ENCODE measurements around the gene DLST.
A peak's percentile ranks its signal among the peaks of the same experiment; 100 is the strongest.
"Not testable (repeated sequence)": the region's sequence is repeated elsewhere in the genome, so short reads cannot be mapped to it uniquely, and the experiment has no call there.

The DLST gene

DNA sequence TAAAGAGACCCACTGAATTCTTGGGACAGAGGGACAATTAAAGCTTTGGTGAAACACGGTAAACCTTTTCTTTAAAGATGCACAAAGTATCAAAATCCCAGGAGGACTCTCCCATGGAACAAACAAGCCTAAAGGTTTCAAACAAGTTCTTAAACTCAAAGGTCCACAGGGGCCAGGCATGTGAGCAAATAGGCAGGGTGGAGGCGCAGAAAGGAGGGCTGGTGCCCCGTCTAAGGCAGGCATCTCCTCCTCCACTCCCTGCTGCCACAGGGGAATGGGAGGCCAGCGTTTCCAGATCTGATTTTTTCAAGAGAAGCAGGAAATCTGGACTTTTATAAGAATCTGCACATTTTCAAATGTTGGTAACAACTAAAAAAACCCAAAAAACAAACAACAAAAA is 33.7 kb downstream of the DLST start:
- no peak for DNase-seq (ENCODE audit: extremely low read depth in 1 of 2, low read depth in 1 of 2)

DNA sequence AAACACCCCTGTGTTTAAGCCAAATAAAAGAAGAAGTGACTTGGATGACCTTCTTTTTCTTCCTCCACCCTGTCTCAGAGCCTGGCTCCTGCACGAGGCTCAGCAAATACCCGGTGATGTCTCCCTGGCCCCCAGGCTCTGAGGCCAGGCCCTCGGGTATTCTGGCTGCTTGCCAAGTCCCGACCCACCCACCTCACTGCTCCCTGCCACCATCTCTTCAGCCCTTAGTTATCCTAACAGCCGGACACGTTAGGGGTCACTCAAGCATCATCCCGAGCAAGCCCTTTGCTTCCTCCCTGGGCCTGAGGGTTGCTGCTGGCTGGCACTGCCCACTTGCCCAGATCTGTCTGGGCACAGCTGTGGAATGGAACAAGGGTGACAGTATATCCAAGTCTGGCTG is 34.1 kb downstream of the DLST start:
- no peak for DNase-seq (ENCODE audit: extremely low read depth in 1 of 2, low read depth in 1 of 2)

DNA sequence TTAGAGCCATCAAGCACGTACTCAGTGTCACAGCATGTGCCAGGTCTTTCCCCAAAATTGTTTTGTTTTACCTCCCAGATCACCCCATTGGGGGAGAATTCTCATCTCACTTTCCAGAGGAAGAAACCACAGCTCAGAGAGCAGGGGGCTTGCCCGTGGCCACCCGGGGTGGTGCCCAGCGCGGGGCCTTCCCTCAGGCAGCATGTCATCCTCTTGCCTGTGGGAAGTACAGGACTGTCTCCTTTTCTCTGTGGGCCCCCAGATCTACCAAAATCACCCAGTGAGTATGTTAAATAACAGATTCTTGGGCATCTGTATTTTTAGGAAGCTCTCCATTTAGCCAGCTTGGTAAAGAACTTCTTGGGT is 35.4 kb downstream of the DLST start:
- no peak for DNase-seq (ENCODE audit: extremely low read depth in 1 of 2, low read depth in 1 of 2)

DNA sequence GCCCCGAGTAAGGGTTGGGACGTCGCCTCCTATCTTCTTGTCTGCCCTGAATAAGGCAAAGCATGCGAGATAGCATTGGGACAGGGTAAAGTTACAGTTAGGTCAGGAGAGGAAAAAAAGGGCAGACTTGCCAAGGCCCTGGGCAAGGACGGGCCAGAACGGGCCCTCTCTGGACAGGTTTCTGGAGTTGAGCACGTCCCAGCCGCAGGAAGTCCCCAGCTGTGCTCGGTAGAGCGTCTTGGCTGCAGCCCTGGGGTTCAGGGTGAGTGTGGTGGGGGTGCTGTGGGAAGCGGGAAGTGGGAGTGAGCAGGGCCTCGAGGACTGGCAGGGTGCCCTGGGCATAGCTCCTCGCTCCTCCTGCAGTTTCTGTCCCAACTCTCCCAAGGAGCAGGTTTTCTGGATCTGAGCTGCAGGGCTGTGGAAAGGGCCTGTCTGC is 35.9 kb downstream of the DLST start:
- DNase-seq (ENCODE audit: extremely low read depth in 1 of 2, low read depth in 1 of 2): no peak

DNA sequence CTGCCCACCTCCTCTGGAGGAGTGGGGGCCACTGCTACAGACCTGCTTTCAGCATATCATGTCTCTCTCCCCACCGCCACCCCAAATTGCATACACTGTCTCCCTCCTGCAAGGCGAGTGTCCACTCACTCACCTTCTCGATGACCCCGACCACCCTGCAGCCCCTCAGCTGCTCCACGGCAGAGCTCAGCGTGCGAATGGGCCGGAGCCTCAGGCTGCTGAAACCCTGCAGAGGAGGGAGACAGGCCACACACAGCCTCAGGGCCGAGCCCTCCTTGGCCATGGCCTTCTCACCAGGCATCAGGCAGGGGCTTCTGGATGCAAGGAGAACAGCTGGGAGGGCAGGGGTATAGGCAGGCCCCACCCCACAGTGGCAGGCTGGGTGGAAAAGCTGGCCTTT is 36.7 kb downstream of the DLST start:
- no peak for DNase-seq (ENCODE audit: extremely low read depth in 1 of 2, low read depth in 1 of 2)

DNA sequence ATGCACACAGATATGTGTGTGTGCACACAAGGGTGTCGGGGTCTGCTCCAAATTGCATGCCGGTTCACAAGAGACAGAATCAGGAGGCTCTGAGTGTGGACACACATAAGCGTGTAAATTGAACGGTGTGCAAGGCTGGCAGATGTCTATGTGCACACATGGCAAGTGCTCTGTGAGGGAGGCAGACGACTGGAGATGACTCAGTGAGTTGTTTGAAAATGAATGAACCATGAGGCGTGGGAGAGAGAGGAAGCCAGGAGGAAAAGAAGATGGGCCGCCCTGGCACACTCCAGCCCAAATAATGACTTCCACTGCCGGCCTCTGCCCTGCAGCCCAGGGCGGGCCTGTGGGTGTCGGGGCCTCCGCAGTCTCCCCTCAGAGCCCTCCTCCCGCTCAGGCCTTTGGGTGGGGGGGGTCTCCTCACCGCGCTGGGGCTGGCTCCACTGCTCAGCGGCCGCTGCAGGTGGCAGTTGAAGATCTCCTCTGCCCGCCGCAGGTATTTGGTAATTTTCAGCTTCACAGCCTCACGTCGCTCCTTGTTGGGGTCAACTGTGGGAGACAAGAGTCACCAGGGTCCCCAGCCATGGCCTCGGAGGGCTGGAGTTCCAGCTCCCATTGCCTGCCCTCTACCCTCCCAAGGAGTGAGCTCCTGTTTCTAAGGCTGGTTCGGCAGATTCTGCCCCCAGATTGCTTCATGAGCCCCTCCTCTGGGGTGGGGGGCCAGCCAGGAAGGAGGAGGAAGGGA is 37.9 kb downstream of the DLST start:
- DNase-seq (ENCODE audit: extremely low read depth in 1 of 2, low read depth in 1 of 2): no peak

DNA sequence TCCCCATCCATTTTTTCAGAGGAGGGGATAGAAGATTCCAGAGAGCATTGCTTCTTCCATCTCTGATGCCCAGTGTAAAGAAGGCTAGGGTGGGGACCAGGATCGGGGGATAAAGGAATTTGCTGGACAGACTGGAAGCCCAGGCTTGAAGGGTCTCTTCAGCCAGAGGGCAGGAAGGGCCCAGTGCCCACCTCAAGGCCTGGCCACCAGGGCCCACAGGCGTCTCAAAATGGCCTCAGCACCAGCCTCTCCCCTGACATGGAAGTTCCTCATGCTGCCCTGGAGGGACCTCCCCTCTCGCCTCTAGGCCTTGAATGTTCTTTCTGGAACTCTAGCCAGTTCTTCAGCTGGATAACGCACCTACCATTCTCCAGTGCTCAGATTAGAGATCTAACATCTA is 38.6 kb downstream of the DLST start:
- DNase-seq (ENCODE audit: extremely low read depth in 1 of 2, low read depth in 1 of 2): no peak

DNA sequence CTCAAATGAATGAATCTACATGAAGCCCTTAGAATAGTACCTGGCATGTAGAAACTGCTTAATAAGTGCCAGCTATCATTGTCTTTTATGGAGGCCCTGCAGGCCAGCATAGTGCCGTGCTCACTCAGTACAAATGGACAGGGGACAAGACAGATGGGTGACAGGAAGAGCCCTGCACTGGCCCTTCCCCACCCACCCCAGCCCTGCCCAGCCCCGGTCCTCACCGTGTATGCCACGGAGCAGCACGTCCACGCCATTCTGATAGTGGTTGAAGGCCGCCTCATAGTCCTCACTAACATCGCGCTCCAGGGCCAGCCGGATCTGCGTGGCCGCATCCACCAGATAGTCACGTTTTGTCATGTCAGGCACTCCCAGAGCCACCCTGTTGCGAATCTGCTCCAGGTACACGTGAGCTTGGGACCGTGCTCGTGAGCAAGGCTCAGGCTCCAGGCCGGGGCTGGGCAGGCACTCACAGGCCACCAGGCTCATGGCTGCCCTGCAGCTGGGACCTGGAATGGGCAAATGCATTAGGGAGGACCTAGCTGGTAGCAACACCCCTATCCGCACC is 39.4 kb downstream of the DLST start:
- no peak for DNase-seq (ENCODE audit: extremely low read depth in 1 of 2, low read depth in 1 of 2)

DNA sequence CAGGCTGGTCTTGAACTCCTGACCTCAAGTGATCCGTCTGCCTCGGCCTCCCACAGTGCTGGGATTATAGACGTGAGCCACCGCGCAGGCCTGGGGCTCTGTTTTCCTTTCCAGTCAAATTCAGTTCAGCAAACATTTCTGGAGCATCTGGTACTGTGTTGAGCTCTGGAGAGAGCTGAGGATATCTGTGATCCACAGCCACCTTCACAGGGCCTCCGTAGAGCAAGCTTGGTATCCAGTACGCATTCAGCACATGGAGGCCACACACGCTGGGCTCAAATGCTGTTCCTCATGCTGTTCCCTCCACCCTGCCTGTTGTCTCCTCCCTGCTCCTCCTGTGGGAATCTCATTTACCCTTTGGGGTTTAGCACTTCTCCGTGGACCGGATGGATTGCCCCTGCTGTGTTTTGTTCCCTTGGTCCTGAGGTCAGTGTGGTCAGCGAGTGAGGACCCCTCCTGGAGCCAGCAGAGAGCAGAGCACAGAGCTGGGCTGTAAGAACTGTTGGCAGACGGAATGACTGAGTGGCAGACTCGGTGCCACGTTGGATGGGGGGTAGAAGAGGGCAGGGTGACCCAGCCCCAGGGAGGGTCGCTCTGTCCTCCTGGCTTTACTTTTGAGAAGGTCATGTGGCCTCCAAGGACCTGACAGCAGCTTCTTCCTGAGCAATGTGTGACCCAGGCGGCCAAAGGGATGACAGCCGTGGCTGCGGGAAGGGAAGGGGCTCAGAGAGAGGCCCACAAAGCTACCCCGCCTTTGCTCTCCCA is 40.5 kb downstream of the DLST start:
- no peak for DNase-seq (ENCODE audit: extremely low read depth in 1 of 2, low read depth in 1 of 2)

DNA sequence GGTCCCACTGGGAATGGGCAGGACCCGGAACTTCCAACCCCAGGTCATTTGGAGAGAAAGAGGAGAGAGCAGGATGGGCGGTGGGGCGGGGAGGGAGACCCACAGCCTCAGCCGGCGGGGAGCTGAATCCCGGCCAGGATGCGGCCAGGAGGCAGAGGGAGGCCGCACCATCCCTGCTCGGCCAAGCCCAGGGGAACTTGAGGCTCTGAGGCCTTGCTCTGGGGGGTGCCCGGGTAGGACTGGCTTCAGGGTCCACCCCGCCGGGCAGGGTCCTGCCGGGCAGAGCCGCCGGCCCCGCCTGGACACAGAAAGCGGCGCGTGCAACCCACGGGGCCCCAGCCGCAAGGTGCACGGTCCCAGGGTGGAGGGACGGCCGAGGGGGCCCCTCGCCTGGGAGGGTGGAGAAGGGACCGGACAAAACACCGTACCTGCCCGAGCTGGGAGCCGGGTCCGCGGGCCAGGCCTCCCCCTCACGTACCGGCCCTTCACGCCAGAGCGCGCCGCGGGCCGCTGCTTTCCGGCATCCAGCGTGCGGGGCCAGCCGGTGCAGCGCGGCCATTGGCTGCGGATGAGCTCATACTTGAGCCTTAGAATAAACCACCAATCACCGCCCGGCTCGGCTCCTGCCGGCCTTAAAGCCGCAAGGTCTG is 41.2 kb downstream of the DLST start, which contains the start of gene RPS6KL1:
TSS of gene RPS6KL1 (minus strand) at position 509 of the 650 bp plus-strand sequence. CDS start 1,719 bp downstream, outside the sequence.
- DNase-seq (ENCODE audit: extremely low read depth in 1 of 2, low read depth in 1 of 2): peak; percentile 15 to 49

DNA sequence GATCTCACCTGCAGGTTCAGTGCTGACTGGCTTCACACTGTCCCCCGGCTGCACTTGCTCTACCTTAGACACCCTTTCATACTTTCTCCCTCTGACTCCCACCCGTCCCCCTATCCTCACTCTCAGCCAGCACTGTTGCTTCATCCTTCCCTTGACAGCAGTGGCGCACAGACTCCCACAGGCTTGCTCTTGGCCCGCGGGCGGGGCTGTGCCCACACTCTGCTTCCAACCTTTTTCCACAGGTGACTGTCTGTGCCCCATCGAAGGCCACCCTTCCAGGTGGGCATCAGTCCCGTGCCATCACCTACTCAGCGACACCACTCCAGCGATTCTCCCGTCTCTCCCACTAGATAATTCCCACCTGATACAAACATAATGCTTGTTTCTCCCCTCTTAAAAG is 42.3 kb downstream of the DLST start:
- no peak for DNase-seq (ENCODE audit: extremely low read depth in 1 of 2, low read depth in 1 of 2)

DNA sequence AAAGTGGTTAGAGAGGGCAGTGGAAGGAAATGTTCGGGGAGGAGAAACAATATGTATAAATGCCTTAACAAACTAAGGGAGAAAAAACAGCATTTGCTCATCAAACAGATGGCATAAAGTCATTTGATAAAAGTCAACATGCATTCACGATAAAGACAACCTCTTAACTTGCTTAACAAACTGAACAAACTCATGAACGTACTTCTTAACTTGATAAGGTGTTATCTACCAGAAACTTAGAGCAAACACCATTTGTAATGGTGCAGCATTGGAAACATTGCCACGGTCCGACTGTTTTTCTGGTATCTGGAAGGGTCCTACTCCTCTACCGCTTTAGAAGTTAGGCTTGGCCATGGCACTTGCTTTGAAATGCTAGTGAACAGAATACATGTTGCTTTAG is 45.5 kb downstream of the DLST start:
- no peak for DNase-seq (ENCODE audit: extremely low read depth in 1 of 2, low read depth in 1 of 2)

DNA sequence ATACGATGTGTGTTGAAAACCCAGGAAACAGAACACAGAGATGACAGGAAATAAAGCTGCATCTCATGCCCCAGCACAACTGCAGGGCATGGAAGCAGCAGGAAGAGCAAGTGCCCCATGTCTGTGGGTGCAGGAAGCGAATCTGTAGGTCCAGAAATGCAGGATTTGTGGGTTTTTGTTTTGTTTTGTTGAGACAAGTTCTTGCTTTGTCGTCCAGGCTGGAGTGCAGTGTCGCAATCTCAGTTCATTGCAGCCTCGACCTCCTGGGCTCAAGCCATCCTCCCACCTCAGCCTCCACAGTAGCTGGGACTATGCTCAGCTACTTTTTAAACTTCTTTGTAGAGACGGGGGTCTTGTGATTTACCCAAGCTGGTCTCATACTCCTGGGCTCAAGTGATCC is 47.5 kb downstream of the DLST start:
- no peak for DNase-seq (ENCODE audit: extremely low read depth in 1 of 2, low read depth in 1 of 2)

DNA sequence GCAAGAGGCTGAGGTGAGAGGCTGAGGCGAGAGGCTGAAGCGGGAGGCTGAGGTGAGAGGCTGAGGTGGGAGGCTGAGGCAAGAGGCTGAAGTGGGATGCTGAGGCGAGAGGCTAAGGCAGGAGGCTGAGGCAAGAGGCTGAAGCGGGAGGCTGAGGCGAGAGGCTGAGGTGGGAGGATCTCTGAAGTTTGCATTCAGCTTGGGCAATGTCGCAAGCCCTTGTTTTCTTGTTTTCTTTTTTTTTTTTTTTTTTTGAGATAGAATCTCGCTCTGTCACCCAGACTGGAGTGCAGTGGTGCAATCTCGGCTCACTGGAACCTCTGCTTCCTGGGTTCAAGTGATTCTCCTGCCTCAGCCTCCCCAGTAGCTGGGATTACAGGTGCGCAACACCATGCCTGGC is 50.0 kb downstream of the DLST start:
- DNase-seq (ENCODE audit: extremely low read depth in 1 of 2, low read depth in 1 of 2): not testable (repeated sequence)

DNA sequence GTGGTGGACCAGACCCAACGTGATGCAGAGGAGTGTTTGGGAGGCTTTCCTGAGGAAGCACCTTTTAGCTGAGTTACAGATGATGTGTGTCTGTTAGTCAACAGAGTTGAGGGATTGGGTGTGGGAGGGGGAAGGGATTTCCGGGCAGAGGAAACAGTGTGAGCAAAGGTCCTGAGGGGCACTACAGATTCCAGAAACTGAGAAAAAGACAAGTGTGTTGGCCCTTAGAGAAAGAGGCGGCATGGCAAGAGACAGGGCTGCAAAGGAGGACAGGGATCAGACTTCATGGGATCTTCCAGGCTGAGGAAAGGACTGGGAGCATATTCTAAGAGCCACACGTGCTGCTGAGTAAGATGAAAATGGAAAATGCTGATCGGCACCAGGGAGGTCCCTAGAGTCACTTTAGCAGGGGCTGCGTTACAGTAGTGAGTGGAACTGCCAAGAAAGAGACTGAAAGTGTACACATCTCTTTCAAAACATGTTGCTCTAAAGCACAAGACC is 50.7 kb downstream of the DLST start:
- no peak for DNase-seq (ENCODE audit: extremely low read depth in 1 of 2, low read depth in 1 of 2)

DNA sequence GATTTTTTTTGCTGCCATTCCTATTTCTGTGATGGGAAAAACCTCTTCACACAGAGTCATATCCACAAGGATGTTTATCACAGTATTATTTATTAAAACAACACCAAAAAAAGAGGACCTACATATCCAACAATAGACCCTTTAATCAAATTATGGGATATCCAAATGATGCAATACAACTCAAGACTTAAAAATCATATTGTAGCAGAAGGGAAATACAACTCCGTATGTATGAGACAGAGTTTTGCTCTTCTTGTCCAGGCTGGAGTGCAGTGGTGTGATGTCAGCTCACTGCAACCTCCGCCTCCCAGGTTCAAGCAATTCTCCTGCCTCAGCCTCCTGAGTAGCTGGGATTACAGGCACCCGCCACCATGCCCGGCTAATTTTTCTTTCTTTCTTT is 51.2 kb downstream of the DLST start:
- not testable (repeated sequence) for DNase-seq (ENCODE audit: extremely low read depth in 1 of 2, low read depth in 1 of 2)

DNA sequence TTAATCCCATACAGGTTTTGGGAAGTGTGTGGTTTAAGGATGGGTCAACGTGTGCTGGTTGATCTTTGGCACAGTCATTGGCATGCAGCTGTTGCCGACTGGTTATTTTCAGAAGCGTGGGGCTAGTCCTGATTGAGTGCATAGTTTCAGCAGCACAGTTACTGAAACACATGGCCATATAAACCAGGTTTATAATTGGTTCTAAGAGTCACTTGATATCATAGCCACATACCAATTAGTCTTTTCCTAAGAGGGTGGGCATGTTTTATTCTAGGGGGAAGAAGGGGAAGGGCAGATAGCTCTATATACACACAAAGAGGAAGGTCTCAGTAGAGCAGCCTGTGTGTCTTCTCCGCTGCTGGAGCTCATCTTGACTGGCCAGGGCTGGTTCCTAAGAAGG is 52.3 kb downstream of the DLST start:
- no peak for DNase-seq (ENCODE audit: extremely low read depth in 1 of 2, low read depth in 1 of 2)

DNA sequence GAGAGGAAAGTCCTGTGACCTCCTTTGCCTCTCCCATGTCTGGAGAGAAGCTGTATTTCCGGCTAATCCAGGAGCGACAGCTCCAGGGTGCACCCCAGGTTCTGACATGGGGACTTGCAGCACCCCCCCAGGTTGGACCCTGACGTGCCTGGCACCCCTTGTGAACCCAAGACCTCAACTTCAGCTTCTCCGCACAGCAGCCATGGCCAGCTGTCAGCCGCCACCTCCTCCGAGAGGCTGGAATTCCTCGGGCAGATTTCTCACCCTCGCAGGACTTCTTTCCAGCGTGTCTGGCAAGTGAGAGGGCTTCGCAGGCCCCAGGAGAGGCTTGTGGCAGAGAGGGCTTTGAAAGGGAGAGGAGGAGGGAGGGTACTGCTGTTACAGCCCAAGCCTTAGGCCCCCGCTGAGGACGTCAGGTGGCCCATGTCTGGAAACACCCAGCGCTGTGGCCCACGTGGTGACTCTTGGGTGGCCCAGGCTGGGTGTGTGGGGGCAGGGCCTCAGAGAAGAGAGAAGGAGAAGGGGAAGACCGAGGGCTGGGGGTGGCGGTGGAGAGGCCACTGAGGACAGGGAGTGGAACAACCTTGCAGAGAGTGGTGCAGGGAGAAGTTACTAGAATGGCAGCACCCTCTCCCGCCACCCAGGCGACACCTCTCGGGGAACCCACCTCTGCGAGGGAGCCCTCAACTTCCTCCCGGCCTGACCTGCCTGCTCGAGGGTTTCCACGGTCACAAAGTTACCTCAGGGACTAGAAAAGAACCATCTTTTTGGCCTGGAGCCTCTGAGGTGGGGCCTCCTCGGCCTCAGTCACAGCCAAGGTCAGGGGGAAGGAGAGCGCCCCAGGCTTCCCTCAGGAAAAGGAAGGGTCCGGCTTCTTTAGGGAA is 53.0 kb downstream of the DLST start:
- DNase-seq (ENCODE audit: extremely low read depth in 1 of 2, low read depth in 1 of 2): no peak

DNA sequence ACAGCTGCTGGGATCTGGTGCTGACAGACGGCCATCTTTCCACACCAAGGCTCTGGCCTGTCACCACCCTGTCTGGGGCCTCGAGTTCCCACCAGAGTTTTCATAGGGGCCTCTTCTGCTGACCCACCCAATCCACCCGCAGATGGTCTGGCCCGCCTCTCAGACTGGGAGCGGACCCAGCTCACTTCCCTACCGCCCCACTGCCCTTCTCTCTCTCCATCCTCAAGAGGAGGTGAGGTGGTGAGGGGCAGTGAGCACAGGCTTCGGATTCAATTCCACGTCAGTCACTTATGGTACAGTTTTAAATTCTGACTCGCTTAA is 53.6 kb downstream of the DLST start:
- DNase-seq (ENCODE audit: extremely low read depth in 1 of 2, low read depth in 1 of 2): no peak

DNA sequence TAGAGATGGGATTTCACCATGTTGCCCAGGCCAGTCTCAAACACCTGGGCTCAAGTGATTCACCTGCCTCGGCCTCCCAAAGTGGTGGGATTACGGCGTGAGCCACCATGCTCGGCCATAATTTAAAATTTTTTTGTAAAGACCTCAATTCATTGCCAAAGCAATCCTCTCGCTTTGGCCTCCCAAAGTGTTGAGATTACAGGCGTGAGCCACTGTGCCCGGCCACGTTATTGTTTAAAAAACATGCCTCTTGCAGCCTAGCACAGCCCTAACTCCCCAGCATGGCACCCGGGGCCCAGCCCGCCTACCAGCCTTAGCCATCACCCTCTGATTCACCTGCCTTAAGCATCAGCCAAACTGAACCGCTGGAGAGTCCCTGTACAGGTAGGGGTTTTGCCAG is 54.4 kb downstream of the DLST start:
- no peak for DNase-seq (ENCODE audit: extremely low read depth in 1 of 2, low read depth in 1 of 2)

DNA sequence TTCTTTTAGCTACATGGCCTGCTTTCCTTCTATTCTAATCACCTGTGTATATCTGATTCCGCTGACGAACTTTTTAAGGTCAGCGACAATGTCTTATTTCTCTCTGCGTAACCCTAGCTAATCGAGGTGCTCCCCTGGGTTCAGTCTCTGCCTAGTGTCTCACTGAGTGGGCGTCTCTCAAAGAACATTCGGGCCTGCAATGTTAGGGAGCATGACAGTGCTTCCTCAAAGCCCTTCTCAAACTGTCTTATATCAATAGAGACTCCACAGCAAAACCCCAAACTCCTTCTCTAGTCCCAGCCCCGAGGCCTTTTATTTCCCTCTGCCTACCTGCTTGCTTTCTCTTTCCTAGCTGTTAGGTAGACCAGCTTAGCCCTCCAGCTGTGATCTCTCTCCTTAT is 55.0 kb downstream of the DLST start:
- DNase-seq (ENCODE audit: extremely low read depth in 1 of 2, low read depth in 1 of 2): no peak
